Measurements from ENCODE around the gene ALDOC. TPM values are rescaled to one million over a fixed set of nuclear protein-coding genes. Genes with fewer than 3 reads are reported as not detected.
"Not testable (repeated sequence)": the region's sequence is repeated elsewhere in the genome, so short reads cannot be mapped to it uniquely, and the experiment has no call there.

The ALDOC gene
- total RNA-seq, 4 donors from 2014 or later, result 21.6 to 49.5 (median 27.5) TPM

GRCh38 chr17:28613931-28614381 lies 37.3 kb upstream of the ALDOC start, which contains the start of gene RSKR:
RSKR (minus strand) TSS chr17:28614185; CDS start chr17:28614161, 24 bp downstream.
- Histone ChIP-seq H3K27ac (replicated peaks in 1 of 4) (no peak within 1 kb of the TSS), H3K36me3 (peaks cover 46 to 67% (median 59%) of the 10 kb centered on the region in 4 donors), H3K9me3 (no peaks in the 10 kb centered on the region), H3K4me3 (no peak within 1 kb of the TSS), H3K4me1 (no peaks in the 10 kb centered on the region), H3K27me3 (no peaks in the 10 kb centered on the region)
- DNase-seq (ENCODE audit: extremely low spot score), result no peak
- intact Hi-C loops (cut with DNase I), result loop anchor here (2.0 to 5.0 kb wide), 2 partner anchors 67 to 119 kb away; no protein-coding TSS in a partner anchor
- WGBS, result 83% methylated on average over 5 of the region's 5 CpGs
- no peak for TF ChIP-seq CTCF (IDR thresholded peaks at IDR 0.05)
- TF ChIP-seq POLR2A (IDR thresholded peaks at IDR 0.05; ENCODE audit: low read depth), result no peak
- TF ChIP-seq EP300 (IDR thresholded peaks at IDR 0.05), result no peak
- TF ChIP-seq POLR2AphosphoS5 (IDR thresholded peaks at IDR 0.05), result no peak

GRCh38 chr17:28612936-28613872 lies 36.5 kb upstream of the ALDOC start:
- Histone ChIP-seq H3K9me3 (no peaks in the 10 kb centered on the region), H3K4me3 (no peak overlapping the region), H3K4me1 (no peaks in the 10 kb centered on the region), H3K27me3 (no peaks in the 10 kb centered on the region), H3K27ac (replicated peaks in 1 of 4) (no peak overlapping the region), H3K36me3 (peaks cover 39 to 59% (median 52%) of the 10 kb centered on the region in 4 donors)
- intact Hi-C loops (cut with DNase I), result loop anchor here (2.0 to 5.0 kb wide), 2 partner anchors 66 to 118 kb away; no protein-coding TSS in a partner anchor
- 66% methylated on average over 6 of the region's 6 CpGs for WGBS
- no peak for TF ChIP-seq POLR2A (IDR thresholded peaks at IDR 0.05; ENCODE audit: low read depth)
- TF ChIP-seq CTCF (IDR thresholded peaks at IDR 0.05), result peak; percentile 55 to 73 (median 61)
- DNase-seq (ENCODE audit: extremely low spot score), result no peak

- WGBS, result 59% methylated on average over 2 of the region's 2 CpGs
- intact Hi-C loops (cut with DNase I), result loop anchor here (2.0 to 5.0 kb wide), 2 partner anchors 65 to 118 kb away; no protein-coding TSS in a partner anchor
- Histone ChIP-seq H3K4me3 (no peak overlapping the region), H3K9me3 (no peaks in the 10 kb centered on the region), H3K27ac (replicated peaks in 1 of 4) (no peak overlapping the region), H3K36me3 (peaks cover 32 to 53% (median 45%) of the 10 kb centered on the region in 4 donors), H3K27me3 (no peaks in the 10 kb centered on the region), H3K4me1 (no peaks in the 10 kb centered on the region)
- TF ChIP-seq POLR2AphosphoS5 (IDR thresholded peaks at IDR 0.05) (no peak), CTCF (IDR thresholded peaks at IDR 0.05) (no peak), EP300 (IDR thresholded peaks at IDR 0.05) (no peak), POLR2A (IDR thresholded peaks at IDR 0.05; ENCODE audit: low read depth) (no peak)
- no peak for DNase-seq (ENCODE audit: extremely low spot score)
Measured at GRCh38 chr17:28612531-28612930, 35.8 kb upstream of the ALDOC start.

GRCh38 chr17:28610376-28610775 lies 33.7 kb upstream of the ALDOC start:
- WGBS, result 90% methylated on average over 8 of the region's 8 CpGs
- DNase-seq (ENCODE audit: extremely low spot score), result no peak
- peaks cover 11 to 37% (median 23%) of the 10 kb centered on the region in 4 donors for H3K36me3 ChIP-seq
- H3K4me3 ChIP-seq, result no peak overlapping the region
- H3K27ac ChIP-seq (replicated peaks in 1 of 4), result no peak overlapping the region
- intact Hi-C loops (cut with DNase I), result loop anchor here (5.0 kb wide), 1 partner anchor 63 kb away; no protein-coding TSS in a partner anchor
- H3K4me1 ChIP-seq, result no peaks in the 10 kb centered on the region
- TF ChIP-seq CTCF (IDR thresholded peaks at IDR 0.05) (no peak), POLR2A (IDR thresholded peaks at IDR 0.05; ENCODE audit: low read depth) (no peak), POLR2AphosphoS5 (IDR thresholded peaks at IDR 0.05) (no peak), EP300 (IDR thresholded peaks at IDR 0.05) (no peak)
- H3K9me3 ChIP-seq, result no peaks in the 10 kb centered on the region
- no peaks in the 10 kb centered on the region for H3K27me3 ChIP-seq

GRCh38 chr17:28604031-28604430 lies 27.3 kb upstream of the ALDOC start:
- intact Hi-C loops (cut with DNase I), result not testable (repeated sequence)

More at GRCh38 chr17:28604031-28604430, 27.3 kb upstream of the ALDOC start:
- not testable (repeated sequence) for H3K27me3 ChIP-seq; H3K9me3 ChIP-seq; DNase-seq (ENCODE audit: extremely low spot score); H3K36me3 ChIP-seq; H3K27ac ChIP-seq (replicated peaks in 1 of 4); H3K4me3 ChIP-seq
- H3K4me1 ChIP-seq, result peaks cover 6 to 10% (median 9%) of the 10 kb centered on the region in 4 donors
- 98% methylated on average over 8 of the region's 31 CpGs for WGBS

Measured in esophagus muscularis mucosa (tissue), 4 donors.